GM19324 (cell line): ENCODE measurements around the gene PTPMT1.

Source experiments
- ATAC-seq: cut with Tn5 transposase; IDR thresholded peaks from one replicate; pipeline ENCODE4 v1.9.1; 2021; ENCODE audit warnings: mild to moderate bottlenecking, moderate library complexity; ENCODE audit not compliant: unreplicated experiment, low FRiP score

Gene PTPMT1

GRCh38 chr11:47577460-47578041, 12.2 kb downstream of the PTPMT1 start:
- ATAC-seq = no peak

- ATAC-seq = peak; percentile 94
These were observed 13.4 kb downstream of the PTPMT1 start, which contains the start of the genes KBTBD4 and NDUFS3 for GRCh38 chr11:47578524-47579494. Gene KBTBD4 (minus strand): TSS chr11:47578970. CDS start chr11:47578951, 19 bp downstream. Gene NDUFS3 (plus strand): TSS chr11:47579074. CDS start chr11:47579092, 18 bp downstream.

GRCh38 chr11:47583844-47584243, 18.4 kb downstream of the PTPMT1 start:
- no peak for ATAC-seq

- no peak for ATAC-seq
These were observed 20.9 kb downstream of the PTPMT1 start, which contains the start of gene FAM180B for GRCh38 chr11:47586098-47586855. Gene FAM180B (plus strand): TSS chr11:47586678. CDS start chr11:47586769, 91 bp downstream.

- no peak for ATAC-seq
These were observed 21.8 kb downstream of the PTPMT1 start for GRCh38 chr11:47587039-47587716.

- ATAC-seq = no peak
These were observed 22.4 kb downstream of the PTPMT1 start for GRCh38 chr11:47587723-47588326.

GRCh38 chr11:47589118-47589517, 23.7 kb downstream of the PTPMT1 start:
- no peak for ATAC-seq

- no peak for ATAC-seq
These were observed 24.2 kb downstream of the PTPMT1 start for GRCh38 chr11:47589584-47589976.

GRCh38 chr11:47589977-47590861, 24.8 kb downstream of the PTPMT1 start:
- no peak for ATAC-seq

- ATAC-seq = no peak
These were observed 26.4 kb downstream of the PTPMT1 start for GRCh38 chr11:47591764-47592163.

- no peak for ATAC-seq
These were observed 26.9 kb downstream of the PTPMT1 start for GRCh38 chr11:47592251-47592650.

- ATAC-seq = no peak
These were observed 27.6 kb downstream of the PTPMT1 start for GRCh38 chr11:47592970-47593369.

GRCh38 chr11:47593492-47593933, 28.1 kb downstream of the PTPMT1 start:
- ATAC-seq = no peak

- no peak for ATAC-seq
These were observed 28.8 kb downstream of the PTPMT1 start, which contains the start of gene C1QTNF4 for GRCh38 chr11:47593934-47594855. Gene C1QTNF4 (minus strand): TSS chr11:47594411. CDS start chr11:47590810, 3,601 bp downstream.

GRCh38 chr11:47595029-47595428, 29.6 kb downstream of the PTPMT1 start:
- ATAC-seq = no peak

GRCh38 chr11:47595967-47596366, 30.6 kb downstream of the PTPMT1 start:
- ATAC-seq = no peak

GRCh38 chr11:47599902-47600301, 34.5 kb downstream of the PTPMT1 start:
- ATAC-seq = no peak

- ATAC-seq = no peak
These were observed 37.9 kb downstream of the PTPMT1 start for GRCh38 chr11:47603295-47603694.
